UCSD-AML1 (cell line): Measurements from ENCODE around the gene DUOXA2.

Experiments
- DNase-seq: peaks from one replicate; lab custom pipeline; 2025; ENCODE audit not compliant: unreplicated experiment; lab: John Stamatoyannopoulos, UW

The DUOXA2 gene

GRCh38 chr15:45156744-45157455 lies 42.8 kb downstream of the DUOXA2 start:
- no peak for DNase-seq

GRCh38 chr15:45157974-45158373 lies 43.8 kb downstream of the DUOXA2 start:
- peak; percentile 26 for DNase-seq

GRCh38 chr15:45161666-45162065 lies 47.5 kb downstream of the DUOXA2 start:
- DNase-seq: no peak

DNA sequence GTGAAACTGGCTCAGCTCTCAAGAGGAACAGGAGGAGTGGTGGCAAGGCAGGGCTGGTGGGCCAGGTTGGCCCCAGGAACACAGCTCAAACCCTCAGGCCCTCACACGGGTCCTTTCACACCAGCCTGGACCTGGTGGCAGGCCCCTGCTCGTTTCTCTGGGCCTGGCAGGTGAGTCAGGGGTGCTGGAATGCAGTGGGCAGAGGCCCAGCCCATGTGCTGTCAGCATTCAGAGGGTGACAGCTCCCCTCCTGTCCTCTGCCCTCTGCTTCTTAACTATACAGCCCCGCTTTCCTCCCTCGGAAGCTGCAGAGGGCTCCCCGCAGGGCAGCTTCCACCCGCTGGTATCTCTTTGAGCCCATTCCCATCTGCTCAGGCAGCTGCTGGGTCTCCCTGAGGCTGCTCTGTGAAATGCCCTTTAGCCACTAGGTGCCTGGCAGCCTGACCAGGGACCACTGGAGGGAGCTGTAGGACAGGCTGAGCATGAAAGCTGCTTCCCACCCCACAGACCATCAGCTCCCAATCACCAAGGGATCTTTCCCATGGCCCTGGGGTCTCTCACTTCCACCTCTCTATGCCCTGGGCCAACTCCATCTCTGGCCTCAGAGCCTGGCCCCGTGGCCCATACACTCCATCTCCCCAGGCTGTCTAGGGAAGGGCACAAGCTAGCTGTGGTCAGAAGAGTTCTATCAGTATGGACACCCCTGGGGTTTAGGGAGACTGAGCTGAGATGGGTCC lies 48.8 kb downstream of the DUOXA2 start:
- peak; percentile 78 for DNase-seq

- no peak for DNase-seq
These were observed 49.4 kb downstream of the DUOXA2 start for GRCh38 chr15:45163508-45163856.

DNA sequence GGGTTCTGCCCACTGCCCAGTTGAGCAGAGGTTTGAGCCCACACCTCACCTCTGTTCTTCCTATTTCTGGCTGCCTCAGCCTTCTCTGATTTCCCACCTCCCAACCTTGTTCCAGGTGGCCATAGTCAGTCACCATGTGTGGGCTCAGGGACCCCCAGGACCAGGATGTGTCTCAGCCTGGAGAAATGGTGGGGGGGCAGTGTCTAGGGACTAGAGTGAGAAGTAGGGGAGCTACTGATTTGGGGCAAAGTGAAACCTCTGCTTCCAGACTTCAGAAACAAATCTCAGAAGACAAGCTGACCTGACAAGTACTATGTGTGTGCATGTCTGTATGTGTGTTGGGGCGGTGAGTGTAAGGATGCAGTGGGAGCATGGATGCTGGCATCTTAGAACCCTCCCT lies 50.8 kb downstream of the DUOXA2 start:
- no peak for DNase-seq

DNA sequence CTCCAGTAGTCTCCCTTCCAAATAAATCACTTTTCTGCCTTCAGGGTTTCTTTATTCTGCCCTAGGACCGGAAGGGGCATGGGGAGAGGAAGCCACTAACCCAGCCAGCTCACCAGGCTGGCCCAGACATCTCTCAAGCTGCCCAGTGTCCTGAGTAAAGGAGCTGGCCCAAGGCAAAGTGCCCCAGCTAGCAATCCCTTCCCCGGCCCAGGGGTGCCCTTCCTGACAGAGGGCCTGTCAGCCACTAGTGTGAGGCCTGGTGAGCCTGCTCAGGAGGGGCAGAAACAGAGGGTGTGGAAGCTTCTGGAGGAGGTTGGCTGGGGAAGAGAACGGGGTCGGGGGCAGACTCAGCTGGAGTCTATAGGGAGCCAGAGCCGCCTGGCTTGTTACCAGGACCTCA lies 51.4 kb downstream of the DUOXA2 start:
- DNase-seq: no peak

DNA sequence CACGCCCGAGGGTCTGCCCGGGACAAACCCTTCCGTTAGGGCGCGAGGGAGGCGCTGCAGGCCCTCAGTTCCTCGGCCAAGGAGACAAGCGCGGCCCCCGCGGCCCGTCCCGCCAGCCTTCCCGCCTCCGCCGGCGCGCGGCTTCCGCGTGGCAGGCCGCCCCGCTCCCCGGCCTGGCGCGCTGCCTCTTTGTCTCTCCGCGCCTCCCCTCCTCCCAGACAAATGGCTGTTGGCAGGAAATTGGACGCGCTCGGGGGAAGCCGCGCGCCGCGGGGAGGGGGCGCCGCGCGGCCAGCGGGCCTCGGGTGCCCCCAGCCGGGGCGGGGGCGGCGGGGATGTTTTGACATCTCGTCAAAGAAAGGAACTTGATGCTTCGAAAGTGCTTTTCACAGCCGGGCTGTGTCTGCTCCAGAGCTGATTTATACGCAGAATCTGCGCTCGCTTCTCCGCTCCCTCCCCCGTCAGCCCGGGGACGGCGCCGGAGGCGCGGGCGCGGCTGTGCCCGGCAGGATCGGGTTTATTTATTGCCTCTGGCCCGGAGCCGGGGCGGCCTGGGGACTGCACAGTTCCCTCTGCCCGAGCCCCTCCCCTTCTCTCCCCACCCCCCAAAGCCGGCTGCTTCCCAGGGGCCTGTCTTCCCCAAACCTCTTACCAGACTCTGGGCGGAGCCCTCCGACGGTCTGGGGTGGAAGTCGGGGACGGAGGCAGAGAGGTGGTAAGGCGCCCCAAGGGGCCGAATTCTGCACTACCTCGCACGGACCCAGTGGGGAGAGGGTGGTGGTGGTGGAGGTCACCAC lies 52.9 kb downstream of the DUOXA2 start:
- DNase-seq: peak; percentile 92

DNA sequence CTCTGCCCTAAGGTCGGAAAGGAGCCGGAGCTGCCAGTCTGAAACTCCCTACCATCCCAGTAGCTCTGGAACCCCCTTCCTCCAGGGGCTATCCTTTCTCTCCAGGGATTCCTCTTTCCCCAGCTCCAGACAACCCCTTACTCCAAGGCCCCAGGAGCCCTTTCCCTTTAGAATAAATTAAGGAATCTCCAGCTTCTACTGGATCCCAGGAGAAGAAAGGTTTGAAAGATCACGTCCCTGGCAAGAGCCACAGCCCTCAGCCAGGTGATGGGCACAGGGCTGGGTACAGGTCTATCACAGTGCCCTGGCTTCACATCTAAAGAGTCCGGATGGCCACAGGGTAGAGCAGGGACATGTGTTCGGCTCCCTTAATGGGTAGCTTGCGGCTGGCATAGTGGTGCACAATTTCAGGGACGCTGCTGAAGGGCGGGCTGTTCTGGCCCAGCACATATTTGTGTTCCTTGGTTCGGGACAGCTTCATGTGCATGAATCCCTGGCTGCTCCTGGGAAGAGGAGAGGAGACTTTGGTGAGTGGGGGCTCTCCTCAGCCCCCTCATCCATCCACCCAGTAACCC lies 53.6 kb downstream of the DUOXA2 start:
- no peak for DNase-seq
